Measurements from ENCODE around the gene ZFP64.

Gene ZFP64

DNA sequence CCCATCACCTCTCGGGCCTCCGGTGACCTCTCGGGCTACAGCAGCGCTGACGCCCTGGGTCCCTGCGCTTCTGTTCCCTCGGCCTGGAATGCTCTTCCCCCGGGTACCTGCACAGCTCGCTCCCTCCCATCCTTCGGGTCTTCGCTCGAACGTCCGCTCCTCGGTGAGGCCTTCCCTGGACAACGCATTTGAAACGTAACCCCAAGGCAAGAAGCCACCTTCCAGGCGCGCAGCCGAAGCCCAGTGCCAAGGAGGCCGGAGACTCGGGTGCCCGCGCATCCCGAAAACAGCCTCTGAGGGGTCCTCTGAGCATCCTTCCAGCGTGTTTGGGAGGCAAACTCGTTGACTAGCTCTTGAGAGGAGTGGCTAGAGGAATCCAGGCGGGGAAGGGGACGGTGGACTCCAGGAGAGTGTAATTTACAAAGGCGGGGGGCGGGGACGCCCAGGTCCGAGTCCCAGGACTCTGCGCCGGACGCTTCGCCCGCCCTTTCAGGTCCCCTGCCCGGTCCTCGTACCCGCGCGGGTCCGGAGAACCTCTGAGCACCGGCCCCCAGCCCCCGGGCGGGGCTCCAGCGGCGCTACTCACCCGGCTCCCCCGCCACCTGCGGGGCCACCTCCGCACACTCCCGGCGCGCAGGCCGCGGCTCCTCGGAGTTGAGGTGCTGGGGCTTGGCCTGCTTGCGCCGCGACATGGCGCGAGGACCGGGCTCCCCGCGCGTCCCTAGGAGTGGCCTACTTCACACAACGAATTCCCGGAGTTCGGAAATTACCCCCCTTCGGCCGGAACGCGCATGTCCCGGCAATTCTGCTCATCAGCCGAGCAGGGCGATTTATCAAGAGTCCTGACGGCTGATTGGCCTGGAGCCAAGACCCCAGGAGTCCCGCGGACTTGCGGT, 86.8 kb downstream of the ZFP64 start:
- DNase-seq (ENCODE audit: low read depth) = no peak

DNA sequence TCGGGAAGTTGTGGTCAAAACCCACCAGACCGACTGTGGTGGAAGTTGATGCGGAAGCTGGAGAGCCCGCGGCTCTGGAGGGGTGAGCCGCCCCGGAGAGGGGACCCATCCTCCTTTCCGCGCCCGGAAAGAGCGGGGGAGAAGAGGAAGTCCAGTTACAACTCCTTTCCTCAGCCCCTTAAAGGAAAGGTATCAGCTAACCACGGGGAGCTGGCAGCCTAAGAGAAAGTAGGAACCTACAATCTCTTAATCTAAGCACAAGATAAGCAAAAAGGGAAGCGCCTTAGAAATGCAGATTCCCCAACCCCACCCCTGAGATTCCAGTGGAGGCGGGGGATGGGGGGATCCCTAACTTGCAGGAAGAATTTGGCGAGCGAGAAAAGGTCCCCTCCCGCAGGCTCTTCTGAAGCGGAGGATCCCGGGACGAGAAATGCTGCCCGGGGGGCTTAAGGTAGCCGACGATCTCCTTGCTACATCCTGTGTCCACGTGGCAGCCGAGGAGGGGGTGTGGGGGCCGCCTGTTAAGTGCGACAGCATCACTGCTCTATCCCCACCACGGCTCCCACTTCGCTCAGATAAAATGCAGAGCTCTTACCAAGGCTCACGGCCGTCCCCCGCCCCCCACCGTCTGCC, 87.5 kb downstream of the ZFP64 start:
- no peak for DNase-seq (ENCODE audit: low read depth)

DNA sequence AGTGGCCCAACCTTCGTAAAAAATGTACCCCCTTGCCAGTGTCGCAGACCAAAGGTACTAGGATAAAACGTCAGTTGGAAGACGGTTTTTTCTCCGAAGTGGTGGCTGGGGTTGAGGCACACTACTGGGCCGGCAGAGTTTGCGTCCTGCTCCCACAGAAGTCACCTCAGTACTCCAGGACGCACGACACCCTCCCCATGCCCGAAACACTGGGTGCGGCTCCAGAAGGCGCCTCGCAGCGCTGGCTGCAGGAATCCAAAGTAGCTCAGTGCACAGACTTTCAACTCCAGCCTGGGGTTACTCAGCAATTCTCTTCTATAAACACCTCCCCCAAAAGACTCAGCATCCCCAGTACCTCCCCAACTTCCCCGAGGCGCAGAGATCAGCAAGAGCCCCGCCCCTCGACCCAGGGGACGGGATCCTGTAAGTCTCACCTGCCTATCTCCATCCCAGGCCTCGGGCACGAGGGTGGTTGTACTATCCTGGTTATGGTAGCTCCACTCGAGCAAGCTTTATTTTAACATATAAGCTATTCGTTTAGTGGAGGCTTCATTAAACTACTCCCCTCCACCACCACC, 88.2 kb downstream of the ZFP64 start:
- DNase-seq (ENCODE audit: low read depth) = no peak

DNA sequence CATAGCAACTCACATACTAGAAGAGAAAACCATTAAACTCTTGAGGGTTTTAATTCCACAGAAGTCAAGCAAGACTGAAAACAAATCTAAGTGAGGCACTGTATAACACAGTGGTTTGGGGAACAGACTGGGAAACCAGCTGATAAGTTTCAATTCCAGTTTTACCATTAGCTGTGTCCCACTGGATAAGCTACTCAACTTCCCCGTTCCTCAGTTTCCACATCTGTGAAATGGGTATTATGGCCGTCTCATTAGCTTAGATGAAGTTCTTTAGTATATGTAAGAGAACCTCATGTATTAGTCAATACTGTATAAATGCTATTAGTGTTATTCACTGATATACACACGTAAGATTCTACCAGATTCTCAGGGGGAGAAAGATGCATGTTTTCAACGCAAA, 89.0 kb downstream of the ZFP64 start:
- no peak for DNase-seq (ENCODE audit: low read depth)

DNA sequence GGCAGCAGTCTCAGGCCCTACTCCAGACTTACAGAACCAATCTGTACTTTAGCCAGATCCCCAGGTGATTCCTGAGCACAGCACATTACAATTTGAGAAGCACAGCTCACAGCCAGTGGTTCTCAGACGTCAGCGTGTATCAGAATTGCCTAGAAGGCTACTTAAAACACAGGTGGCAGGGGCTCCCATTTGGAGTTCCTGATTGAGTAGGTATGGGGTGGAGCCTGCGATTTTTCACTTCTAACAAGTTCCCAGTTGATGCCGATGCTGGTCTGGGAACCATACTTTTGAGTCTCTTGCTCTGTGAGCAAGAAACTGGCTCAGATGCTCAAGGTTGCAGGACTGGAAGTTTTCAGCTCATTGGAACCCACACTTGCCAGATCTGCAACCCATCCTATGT, 89.5 kb downstream of the ZFP64 start:
- no peak for DNase-seq (ENCODE audit: low read depth)
